ENCODE measurements around the gene TAF5L.

TAF5L gene

DNA sequence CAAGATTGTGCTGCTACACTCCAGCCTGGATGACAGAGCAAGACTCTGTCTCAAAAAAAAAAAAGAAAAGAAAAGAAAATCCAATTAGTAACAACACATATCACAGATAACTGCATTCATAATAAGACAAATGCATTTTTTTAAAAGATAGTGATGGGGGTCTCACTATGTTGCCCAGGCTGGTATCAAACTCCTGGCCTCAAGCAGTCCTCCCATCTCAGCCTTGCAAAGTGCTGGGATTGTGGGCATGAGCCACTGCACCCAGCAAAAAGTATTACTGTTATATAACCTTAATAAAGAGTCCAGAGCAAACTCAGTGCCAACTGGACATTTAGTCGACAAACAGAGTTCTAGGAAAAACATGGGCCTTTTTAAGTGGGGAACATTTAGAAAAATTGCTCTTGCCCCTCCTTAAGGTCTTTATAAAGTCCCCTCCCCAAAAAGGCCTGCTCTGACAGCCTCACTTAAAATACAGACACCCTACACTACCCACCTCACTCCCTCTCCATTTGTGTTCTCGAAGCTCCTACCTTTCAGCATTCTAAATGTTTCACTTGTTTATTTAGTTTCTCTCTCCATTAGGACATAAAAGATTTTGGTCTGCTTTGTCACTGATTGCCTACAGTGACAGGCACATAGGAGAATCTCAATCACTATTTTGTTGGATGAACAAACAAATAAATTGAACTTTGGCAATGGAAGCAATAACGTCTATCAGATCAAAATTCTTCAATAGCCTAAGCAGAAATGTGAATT lies 74.9 kb downstream of the TAF5L start:
- DNase-seq (ENCODE audit: low spot score), result no peak
- in situ Hi-C loops (cut with MboI; ENCODE audit: low sequenced_read_pairs, unreplicated experiment), result no loop called here
- TF ChIP-seq, protein P1, sequence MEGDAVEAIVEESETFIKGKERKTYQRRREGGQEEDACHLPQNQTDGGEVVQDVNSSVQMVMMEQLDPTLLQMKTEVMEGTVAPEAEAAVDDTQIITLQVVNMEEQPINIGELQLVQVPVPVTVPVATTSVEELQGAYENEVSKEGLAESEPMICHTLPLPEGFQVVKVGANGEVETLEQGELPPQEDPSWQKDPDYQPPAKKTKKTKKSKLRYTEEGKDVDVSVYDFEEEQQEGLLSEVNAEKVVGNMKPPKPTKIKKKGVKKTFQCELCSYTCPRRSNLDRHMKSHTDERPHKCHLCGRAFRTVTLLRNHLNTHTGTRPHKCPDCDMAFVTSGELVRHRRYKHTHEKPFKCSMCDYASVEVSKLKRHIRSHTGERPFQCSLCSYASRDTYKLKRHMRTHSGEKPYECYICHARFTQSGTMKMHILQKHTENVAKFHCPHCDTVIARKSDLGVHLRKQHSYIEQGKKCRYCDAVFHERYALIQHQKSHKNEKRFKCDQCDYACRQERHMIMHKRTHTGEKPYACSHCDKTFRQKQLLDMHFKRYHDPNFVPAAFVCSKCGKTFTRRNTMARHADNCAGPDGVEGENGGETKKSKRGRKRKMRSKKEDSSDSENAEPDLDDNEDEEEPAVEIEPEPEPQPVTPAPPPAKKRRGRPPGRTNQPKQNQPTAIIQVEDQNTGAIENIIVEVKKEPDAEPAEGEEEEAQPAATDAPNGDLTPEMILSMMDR (IDR thresholded peaks at IDR 0.05; ENCODE audit: borderline replicate concordance, control extremely low read depth, extremely low read depth, insufficient read depth, missing control alignments), result no peak

DNA sequence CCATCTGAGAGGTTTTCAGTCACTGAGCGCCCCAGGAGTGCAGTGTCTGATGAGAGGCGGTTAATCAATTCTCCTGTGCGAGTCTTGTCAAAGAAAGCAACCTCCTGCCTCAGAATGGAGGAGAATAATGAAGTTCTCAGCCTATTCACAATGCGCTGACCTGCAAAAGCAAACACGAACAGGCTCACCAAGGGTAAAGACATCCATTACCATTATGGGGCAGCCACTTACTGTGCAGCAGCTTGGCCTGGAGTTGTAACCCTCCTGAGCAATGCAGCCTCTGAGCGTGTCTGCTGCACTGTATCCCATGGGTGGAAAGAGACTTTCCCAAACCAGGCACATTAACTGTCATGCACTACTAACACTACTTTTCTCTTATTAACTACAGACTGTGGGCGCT lies 78.4 kb downstream of the TAF5L start:
- DNase-seq (ENCODE audit: low spot score), result no peak

DNA sequence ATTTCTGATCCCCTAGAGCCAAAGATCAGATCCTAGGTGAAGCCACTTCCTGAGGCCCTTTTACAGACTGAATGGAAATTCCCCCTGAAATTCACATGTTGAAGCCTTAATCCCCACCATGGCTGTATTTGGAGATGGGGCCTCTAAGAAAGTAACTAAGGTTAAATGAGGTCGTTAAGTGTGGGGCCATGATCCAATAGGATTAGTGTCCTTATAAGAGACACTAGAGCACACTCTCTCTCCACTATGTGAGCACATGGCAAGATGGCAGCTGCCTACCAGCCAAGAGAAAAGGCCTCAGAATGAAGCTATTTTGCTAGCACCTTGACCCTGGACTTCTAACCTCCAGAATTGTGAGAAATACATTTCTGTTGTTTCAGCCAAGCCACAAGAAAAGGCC lies 81.3 kb downstream of the TAF5L start:
- in situ Hi-C loops (cut with MboI; ENCODE audit: low sequenced_read_pairs, unreplicated experiment), result no loop called here
- TF ChIP-seq, protein P1 (IDR thresholded peaks at IDR 0.05; ENCODE audit: borderline replicate concordance, control extremely low read depth, extremely low read depth, insufficient read depth, missing control alignments), result no peak
- DNase-seq (ENCODE audit: low spot score), result no peak

More for the DNA sequence above, 78.4 kb downstream of the TAF5L start:
- in situ Hi-C loops (cut with MboI; ENCODE audit: low sequenced_read_pairs, unreplicated experiment), result no loop called here
- TF ChIP-seq, protein P1 (IDR thresholded peaks at IDR 0.05; ENCODE audit: borderline replicate concordance, control extremely low read depth, extremely low read depth, insufficient read depth, missing control alignments), result no peak
